HG03095 (cell line): ENCODE data around the gene WNT11.

ENCODE experiments used
- ATAC-seq: cut with Tn5 transposase; IDR thresholded peaks from one replicate; pipeline ENCODE4 v1.9.1; 2021; ENCODE audit warnings: moderate library complexity; ENCODE audit not compliant: unreplicated experiment

WNT11 gene

GRCh38 chr11:76157891-76158290 lies 48.4 kb downstream of the WNT11 start:
- ATAC-seq: no peak

DNA sequence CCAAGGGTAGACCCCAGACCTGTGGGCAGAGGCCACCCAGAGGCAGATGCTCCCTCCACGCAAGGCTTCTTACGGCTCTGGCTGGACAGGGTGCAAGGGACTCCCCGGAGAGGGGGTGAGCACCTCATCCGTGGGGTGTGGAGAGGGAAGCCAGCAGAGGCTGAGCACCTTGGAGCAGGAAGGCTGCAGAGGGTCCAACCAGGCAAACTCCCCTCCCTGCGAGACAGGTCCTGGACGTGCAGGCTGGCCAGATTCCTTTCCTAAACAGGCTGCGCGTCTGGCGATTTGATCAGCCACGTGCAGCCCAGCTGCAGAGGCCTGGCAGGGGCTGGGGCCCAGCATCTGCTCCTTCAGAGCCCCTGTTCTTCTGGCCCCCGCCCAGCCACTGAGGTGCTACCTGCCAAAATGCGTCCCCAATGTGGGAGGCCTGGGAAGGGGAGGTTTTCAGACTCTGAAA lies 49.3 kb downstream of the WNT11 start:
- ATAC-seq: no peak

- ATAC-seq: no peak
These were observed 50.6 kb downstream of the WNT11 start for GRCh38 chr11:76155500-76156227.

DNA sequence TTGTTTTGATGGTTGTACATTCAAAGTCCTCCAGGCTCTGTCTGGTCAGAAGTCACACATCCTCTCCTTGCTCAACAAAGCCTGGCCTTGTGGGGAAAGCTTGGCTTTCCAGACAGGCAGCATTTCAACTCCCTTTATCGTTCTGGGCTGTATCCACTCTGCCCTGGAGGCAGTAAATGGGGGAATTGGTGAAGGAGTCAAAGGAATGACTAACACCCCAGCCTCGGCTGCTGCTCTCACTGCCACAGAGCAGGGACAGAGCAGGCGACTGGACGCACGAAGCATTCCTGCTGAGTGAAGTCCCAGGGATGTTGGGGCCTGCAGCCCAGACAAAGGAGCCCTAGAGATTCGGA lies 52.8 kb downstream of the WNT11 start:
- no peak for ATAC-seq

DNA sequence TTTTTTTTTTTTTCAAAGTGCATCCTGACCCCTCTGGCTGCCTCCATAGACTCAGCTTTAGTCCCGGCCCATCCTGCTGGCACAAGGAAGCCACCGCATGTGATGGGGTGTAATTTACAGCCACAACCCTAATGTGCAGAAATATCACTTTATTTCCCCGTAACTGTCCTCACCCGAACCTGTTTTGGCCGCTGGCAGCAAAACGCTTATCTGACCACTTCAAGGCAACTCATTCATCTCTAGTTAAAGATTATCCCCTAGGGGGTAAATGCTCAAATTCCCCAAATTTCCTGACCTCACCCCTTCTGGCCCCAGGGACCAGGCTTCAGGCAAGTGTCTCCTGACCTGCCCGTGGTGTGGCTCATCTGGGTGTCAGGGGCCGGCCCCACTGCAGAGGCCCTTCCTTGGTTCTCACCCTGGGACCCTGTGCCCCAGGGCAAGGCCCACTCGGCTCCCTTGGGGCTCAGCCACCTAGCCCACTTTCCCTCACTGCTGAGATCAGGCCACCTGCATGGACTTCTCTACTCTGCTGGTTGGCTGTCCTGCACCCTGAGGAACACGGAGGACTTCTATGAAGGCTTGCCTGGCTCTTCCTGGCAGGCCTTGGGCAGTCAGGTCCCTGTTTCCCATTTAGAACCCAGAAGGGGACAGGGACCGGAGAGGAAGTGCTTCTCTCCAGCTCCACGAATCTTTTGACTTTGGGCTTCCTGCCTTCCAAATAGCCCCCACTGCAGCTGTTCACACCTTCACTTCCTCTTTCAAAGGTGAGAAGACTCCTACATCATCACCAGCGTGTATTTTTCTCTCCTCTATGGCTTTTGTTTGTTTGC lies 53.3 kb downstream of the WNT11 start:
- ATAC-seq: no peak

- ATAC-seq: peak; percentile 81
These were observed 54.1 kb downstream of the WNT11 start for GRCh38 chr11:76152086-76152681.

DNA sequence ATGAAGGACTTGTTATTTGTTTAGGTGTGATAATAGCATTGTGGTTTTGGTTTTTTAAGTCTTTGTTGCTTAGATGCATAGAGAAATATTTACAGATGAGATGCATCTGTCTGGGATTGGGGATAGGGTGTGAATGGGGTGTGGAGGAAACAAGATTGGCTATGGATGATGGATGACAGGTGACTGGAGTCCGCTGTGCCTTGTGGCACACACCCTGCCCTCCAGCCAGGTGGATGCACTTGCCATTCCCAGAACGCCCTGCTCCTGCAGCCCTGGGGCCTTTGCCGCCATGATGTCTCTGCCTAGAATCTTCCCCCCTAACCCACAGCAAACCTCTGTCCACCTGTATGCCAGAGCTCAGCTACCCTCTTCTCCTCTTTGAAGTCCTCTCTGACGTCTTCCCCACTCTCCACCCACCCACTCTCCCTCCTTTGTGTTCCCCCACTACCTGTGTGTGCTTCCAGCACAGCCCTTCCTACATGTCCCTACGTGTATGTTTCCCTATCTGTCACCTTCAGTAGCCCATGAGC lies 54.7 kb downstream of the WNT11 start:
- no peak for ATAC-seq

- no peak for ATAC-seq
These were observed 56.2 kb downstream of the WNT11 start for GRCh38 chr11:76150141-76150540.

DNA sequence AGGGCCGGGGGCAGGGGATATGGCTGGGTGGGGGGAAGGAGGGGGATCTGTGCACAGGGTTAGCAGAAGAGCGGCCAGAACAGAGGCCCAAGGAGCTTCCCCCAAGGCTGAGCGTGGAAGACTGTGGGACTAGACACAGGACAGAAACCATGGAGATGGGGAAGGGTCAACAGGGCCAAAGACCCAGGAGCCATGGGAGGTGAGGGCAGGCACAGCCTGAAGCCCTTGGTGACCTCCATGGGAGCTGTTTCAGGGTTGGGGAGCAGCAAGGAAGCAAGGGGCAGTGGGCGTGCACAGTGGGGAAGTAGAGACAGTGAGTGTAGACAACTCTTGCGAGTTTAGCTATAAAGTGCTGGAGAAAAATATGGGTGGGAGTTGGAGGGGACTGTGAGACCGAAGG lies 56.6 kb downstream of the WNT11 start:
- no peak for ATAC-seq

DNA sequence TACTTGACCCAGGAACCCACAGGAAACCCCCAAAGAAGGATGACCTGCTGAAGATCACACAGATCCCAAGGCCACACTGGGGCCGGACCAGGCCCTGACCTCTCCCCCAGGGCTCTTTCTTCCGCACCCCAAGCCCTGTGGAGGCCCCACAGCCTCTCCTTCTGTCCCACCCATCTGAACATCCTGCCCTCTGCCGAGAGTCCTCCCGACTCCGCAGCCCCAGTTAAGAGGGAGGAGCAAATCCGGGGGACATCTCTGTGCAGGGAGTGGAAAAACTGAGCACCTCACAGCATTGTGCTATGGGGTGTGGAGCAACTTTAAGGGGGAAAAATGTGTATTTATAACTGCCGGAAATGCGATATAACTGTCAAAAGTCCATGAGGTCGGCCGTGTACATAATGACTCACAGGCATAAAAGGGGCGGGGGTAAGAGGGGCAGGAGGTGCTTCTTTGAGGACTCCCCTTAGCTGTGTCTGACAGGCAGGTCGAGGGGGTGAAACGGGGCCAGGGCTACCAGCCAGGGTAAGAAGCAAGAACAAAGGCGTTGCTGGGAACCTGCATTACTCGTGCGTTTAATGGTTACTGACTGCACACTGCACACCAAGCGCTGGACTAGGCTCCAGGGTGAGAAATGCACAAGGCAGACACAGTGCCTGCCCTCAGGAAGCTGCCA lies 57.2 kb downstream of the WNT11 start:
- no peak for ATAC-seq

GRCh38 chr11:76148231-76148630 lies 58.1 kb downstream of the WNT11 start:
- ATAC-seq: no peak

DNA sequence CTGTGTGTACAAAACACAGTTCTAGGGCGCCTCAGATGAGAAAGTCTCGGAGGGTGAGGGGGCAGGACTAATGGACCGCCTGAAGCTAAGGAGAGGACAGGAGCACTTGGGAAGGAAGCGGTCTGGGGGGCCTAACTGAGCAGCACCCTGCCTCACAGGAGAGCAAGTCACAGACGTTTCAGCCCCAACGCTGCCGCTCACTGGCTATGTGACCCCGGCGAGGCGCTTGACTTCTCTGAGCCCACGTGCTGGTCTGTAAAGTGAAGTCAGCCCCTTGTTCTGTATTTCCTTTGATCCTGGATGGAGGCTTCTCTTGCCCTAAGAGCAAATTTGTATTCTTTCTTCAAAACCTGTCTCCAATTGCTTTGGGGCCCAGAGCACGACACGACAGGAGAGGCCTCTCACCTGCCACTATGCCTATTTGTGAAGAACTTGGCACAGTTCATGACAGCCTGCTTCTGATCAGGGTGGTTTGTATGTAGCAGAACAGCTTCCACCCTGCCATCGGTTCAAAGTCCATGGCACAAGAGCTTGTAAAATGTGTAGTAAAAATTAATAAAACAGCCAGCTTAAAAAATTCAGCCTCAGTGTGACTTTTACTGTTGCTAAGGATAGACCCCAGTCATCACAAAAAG lies 59.1 kb downstream of the WNT11 start:
- no peak for ATAC-seq

DNA sequence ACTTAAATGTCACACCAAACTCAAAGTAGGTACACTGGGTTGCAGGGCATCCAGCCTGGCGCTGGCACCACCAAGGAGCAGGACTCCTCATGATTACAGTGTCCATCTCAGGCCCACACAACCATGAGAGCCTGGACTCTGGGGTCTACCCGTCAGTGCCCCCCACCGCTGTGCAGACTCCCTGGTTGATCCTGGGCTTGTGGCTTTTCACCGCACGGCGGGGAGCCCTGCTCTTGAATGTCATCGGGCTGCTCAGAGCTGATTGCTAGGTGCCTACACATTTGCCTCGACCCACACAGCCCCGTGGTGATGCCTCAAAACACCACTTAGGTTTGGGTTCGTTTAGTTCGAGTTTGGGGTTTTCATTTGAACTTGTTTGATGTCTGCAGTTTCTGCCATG lies 63.0 kb downstream of the WNT11 start:
- no peak for ATAC-seq

GRCh38 chr11:76141901-76142588 lies 64.3 kb downstream of the WNT11 start:
- no peak for ATAC-seq

DNA sequence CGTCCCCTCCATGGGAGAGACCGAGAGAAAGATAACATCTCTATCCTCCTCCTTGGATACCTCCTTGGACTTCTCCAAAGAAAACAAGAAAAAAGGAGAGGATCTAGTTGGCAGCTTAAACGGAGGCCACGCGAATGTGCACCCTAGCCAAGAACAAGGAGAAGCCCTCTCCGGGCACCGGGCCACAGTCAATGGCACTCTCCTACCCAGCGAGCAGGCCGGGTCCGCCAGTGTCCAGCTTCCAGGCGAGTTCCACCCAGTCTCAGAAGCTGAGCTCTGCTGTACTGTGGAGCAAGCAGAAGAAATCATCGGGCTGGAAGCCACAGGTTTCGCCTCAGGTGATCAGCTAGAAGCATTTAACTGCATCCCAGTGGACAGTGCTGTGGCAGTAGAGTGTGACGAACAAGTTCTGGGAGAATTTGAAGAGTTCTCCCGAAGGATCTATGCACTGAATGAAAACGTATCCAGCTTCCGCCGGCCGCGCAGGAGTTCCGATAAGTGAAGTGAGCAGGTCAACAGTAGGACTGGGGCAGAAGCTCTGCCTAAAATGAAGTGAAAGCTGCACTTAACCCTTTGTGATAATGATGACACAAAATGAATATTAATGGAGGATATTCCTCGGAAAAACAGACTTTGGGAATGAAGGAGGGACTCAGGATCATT lies 65.3 kb downstream of the WNT11 start:
- no peak for ATAC-seq

- ATAC-seq: no peak
These were observed 67.0 kb downstream of the WNT11 start for GRCh38 chr11:76139314-76139713.
